GM10248 (cell line): Measurements from ENCODE around the gene UCHL5.

Source experiments
- CTCF ChIA-PET: fragments of 300-600 bp; sonication (Branson Sonifier 250); formaldehyde crosslinking; extraction: SDS; loops from one replicate; lab custom pipeline; 2021; ENCODE audit warnings: antibody characterized with exemption; lab: Yijun Ruan, JAX
- POLR2A ChIA-PET: fragments of 350-650 bp; sonication (Branson Sonifier 250); formaldehyde crosslinking; extraction: SDS; loops from one replicate; lab custom pipeline; 2020; ENCODE audit warnings: antibody characterized with exemption; lab: Yijun Ruan, JAX
- DNase-seq: peaks from one replicate; pipeline ENCODE4 v3.0.0; 2012; ENCODE audit errors: extremely low spot score
- CTCF ChIP-seq: IDR thresholded peaks from 2 replicates; pipeline ENCODE4 v1.5.1; 2012; ENCODE audit warnings: mild to moderate bottlenecking, low read depth; ENCODE audit errors: extremely low read depth, missing control alignments, control extremely low read depth

UCHL5 gene

GRCh38 chr1:193103759-193104501, 44.8 kb upstream of the UCHL5 start:
- TF ChIP-seq CTCF = no peak
- ChIA-PET POLR2A (interaction anchor here (0.8 to 2.1 kb wide), 2 partner anchors 19 to 45 kb away, joined by 3 to 15 read pairs; partner anchors contain the start of genes RO60 and UCHL5), CTCF (interaction anchor here (0.9 to 2.9 kb wide), 9 partner anchors 10 to 45 kb away, joined by 3 to 10 read pairs (median 4); partner anchors contain the start of genes CDC73, RO60 and UCHL5)
- DNase-seq = peak; percentile 16

GRCh38 chr1:193102662-193103061, 43.5 kb upstream of the UCHL5 start:
- CTCF ChIA-PET = interaction anchor here (2.9 kb wide), 1 partner anchor 19 kb away, joined by 7 read pairs; the partner anchor contains the start of gene CDC73
- POLR2A ChIA-PET = no interaction called here
- no peak for TF ChIP-seq CTCF
- no peak for DNase-seq

- ChIA-PET CTCF (interaction anchor here (1.3 to 1.8 kb wide), 3 partner anchors 9 to 29 kb away, joined by 3 to 5 read pairs (median 4); partner anchors contain the start of gene GLRX2), POLR2A (interaction anchor here (0.5 kb wide), 1 partner anchor 15 kb away, joined by 5 read pairs; no protein-coding TSS in a partner anchor)
- DNase-seq = no peak
- no peak for TF ChIP-seq CTCF
These were observed 35.0 kb upstream of the UCHL5 start for GRCh38 chr1:193094112-193094511.

GRCh38 chr1:193090865-193091264, 31.7 kb upstream of the UCHL5 start:
- ChIA-PET POLR2A (no interaction called here), CTCF (no interaction called here)
- no peak for DNase-seq
- no peak for TF ChIP-seq CTCF

GRCh38 chr1:193087893-193088292, 28.7 kb upstream of the UCHL5 start:
- POLR2A ChIA-PET = no interaction called here
- TF ChIP-seq CTCF = no peak
- CTCF ChIA-PET = interaction anchor here (0.8 to 1.2 kb wide), 3 partner anchors 13 to 44 kb away, joined by 3 to 4 read pairs (median 3); partner anchors contain the start of gene CDC73
- DNase-seq = no peak

- no peak for TF ChIP-seq CTCF
- ChIA-PET POLR2A (no interaction called here), CTCF (interaction anchor here (1.2 kb wide), 1 partner anchor 24 kb away, joined by 3 read pairs; no protein-coding TSS in a partner anchor)
- DNase-seq = no peak
These were observed 27.2 kb upstream of the UCHL5 start for GRCh38 chr1:193086342-193086741.
